SK-N-SH (cell line): ENCODE data around the gene ZNF90. TPM values are rescaled to one million over a fixed set of nuclear protein-coding genes. Genes with fewer than 3 reads are reported as not detected.

ENCODE experiments used
- CTCF ChIA-PET: fragments of 300-600, 350-600 bp; formaldehyde crosslinking; extraction: SDS; loops from one replicate; lab custom pipeline; 2021; lab: Yijun Ruan, JAX
- POLR2A ChIA-PET: fragments of 350-600 bp; sonication (Branson Sonifier 250); formaldehyde crosslinking; extraction: SDS; loops from one replicate; lab custom pipeline; 2020; ENCODE audit warnings: antibody characterized with exemption, inconsistent platforms; lab: Yijun Ruan, JAX
- DNase-seq: peaks from one replicate; pipeline ENCODE4 v3.0.0; 2012
- H2AFZ ChIP-seq: fragments of 200-600 bp; sonication (generic); 2 replicates; pipeline ENCODE4 v1.8.1; 2016; ENCODE audit warnings: antibody characterized with exemption, mild to moderate bottlenecking, low read depth
- H3F3A ChIP-seq: fragments of 200-600 bp; sonication (generic); replicated peaks from 2 replicates; pipeline ENCODE3; 2016; ENCODE audit warnings: antibody characterized with exemption, mild to moderate bottlenecking; ENCODE audit not compliant: insufficient read depth
- H3K27ac ChIP-seq, 2 experiments: fragments of 200-500 bp in 1 of 2; fragments of 200-600 bp in 1 of 2; sonication (Bioruptor generic) in 1 of 2; sonication (generic), shearing (Covaris generic) in 1 of 2; 2 replicates each; pipeline versions ENCODE4 v1.5.1 to v1.6.1; 2014 to 2016; ENCODE audit warnings: low read depth in 2 of 2, inconsistent platforms in 1 of 2, low read length in 1 of 2, mild to moderate bottlenecking in 1 of 2, mixed read lengths in 1 of 2
- H3K27me3 ChIP-seq: fragments of 200-600 bp; sonication (generic), shearing (Covaris generic); 2 replicates; pipeline ENCODE4 v1.6.1; 2016; ENCODE audit warnings: mixed run types; ENCODE audit not compliant: insufficient read depth
- H3K36me3 ChIP-seq, 2 experiments: fragments of 200-500 bp in 1 of 2; fragments of 200-600 bp in 1 of 2; sonication (Bioruptor generic) in 1 of 2; sonication (generic) in 1 of 2; replicated peaks in 1 of 2; 2 replicates each; pipeline versions ENCODE3 to v1.5.1; 2014 to 2016; ENCODE audit warnings: low read length in 1 of 2, mild to moderate bottlenecking in 1 of 2; ENCODE audit not compliant: insufficient read depth in 2 of 2, control insufficient read depth in 1 of 2
- H3K4me1 ChIP-seq, 2 experiments: fragments of 200-500 bp in 1 of 2; fragments of 200-600 bp in 1 of 2; sonication (Bioruptor generic) in 1 of 2; sonication (generic), shearing (Covaris generic) in 1 of 2; 2 replicates each; pipeline versions ENCODE4 v1.5.1 to v1.6.1; 2014 to 2016; ENCODE audit warnings: low read depth in 1 of 2, low read length in 1 of 2, mixed run types in 1 of 2; ENCODE audit not compliant: insufficient read depth in 2 of 2, control insufficient read depth in 1 of 2
- H3K4me2 ChIP-seq: fragments of 200-600 bp; sonication (generic), shearing (Covaris generic); 2 replicates; pipeline ENCODE4 v1.6.1; 2017; ENCODE audit warnings: mixed run types
- H3K4me3 ChIP-seq, 2 experiments: fragments of 200-500 bp in 1 of 2; fragments of 200-600 bp in 1 of 2; sonication (Bioruptor generic) in 1 of 2; sonication (generic), shearing (Covaris generic) in 1 of 2; 2 replicates each; pipeline versions ENCODE4 v1.5.1 to v1.8.1; 2014 to 2016; ENCODE audit warnings: low read depth in 2 of 2, inconsistent platforms in 1 of 2, low read length in 1 of 2, mild to moderate bottlenecking in 1 of 2, mixed read lengths in 1 of 2, moderate library complexity in 1 of 2
- H3K79me2 ChIP-seq: fragments of 200-600 bp; sonication (generic); 2 replicates; pipeline ENCODE4 v1.8.1; 2017; ENCODE audit warnings: mild to moderate bottlenecking; ENCODE audit not compliant: insufficient read depth
- H3K9ac ChIP-seq: fragments of 200-600 bp; sonication (generic); 2 replicates; pipeline ENCODE4 v1.6.1; 2017; ENCODE audit warnings: mixed run types
- H3K9me2 ChIP-seq: fragments of 200-600 bp; sonication (generic); 2 replicates; pipeline ENCODE4 v1.6.1; 2017; ENCODE audit warnings: mixed run types
- H3K9me3 ChIP-seq: fragments of 200-600 bp; sonication (generic); 2 replicates; pipeline ENCODE4 v1.6.1; 2017; ENCODE audit warnings: mixed run types, mild to moderate bottlenecking, moderate library complexity
- H4K20me1 ChIP-seq: fragments of 200-600 bp; sonication (generic); 2 replicates; pipeline ENCODE4 v1.6.1; 2017; ENCODE audit warnings: mild to moderate bottlenecking, mixed run types; ENCODE audit not compliant: insufficient read depth
- CHD2 ChIP-seq: fragments of 150-350 bp; IDR thresholded peaks from 2 replicates; pipeline ENCODE4 v1.6.1; 2018; ENCODE audit warnings: low read length; ENCODE audit not compliant: partially characterized antibody
- ELF1 ChIP-seq: IDR thresholded peaks from 2 replicates; pipeline ENCODE4 v1.4.0; 2012
- EZH2phosphoT487 ChIP-seq: fragments of 200-600 bp; sonication (generic); IDR thresholded peaks from 2 replicates; pipeline ENCODE4 v1.6.1; 2017; ENCODE audit warnings: low read depth, mixed run types, mild to moderate bottlenecking, antibody characterized with exemption, moderate library complexity, borderline replicate concordance
- FOSL2 ChIP-seq: IDR thresholded peaks from 2 replicates; pipeline ENCODE4 v1.4.0; 2012; ENCODE audit warnings: low read depth, mild to moderate bottlenecking, moderate library complexity, borderline replicate concordance
- FOXM1 ChIP-seq: IDR thresholded peaks from 2 replicates; pipeline ENCODE4 v1.4.0; 2012; ENCODE audit warnings: low read depth, mild to moderate bottlenecking
- GATA2 ChIP-seq: sonication (generic); formaldehyde crosslinking; IDR thresholded peaks from 2 replicates; pipeline ENCODE4 v1.5.0; 2020; ENCODE audit warnings: mild to moderate bottlenecking, missing genetic modification reagents
- JUND ChIP-seq: IDR thresholded peaks from 2 replicates; pipeline ENCODE4 v1.4.0; 2012
- MEF2A ChIP-seq: IDR thresholded peaks from 2 replicates; pipeline ENCODE4 v1.4.0; 2012; ENCODE audit warnings: low read depth, borderline replicate concordance
- MXI1 ChIP-seq: IDR thresholded peaks from 2 replicates; pipeline ENCODE4 v1.6.1; 2012; ENCODE audit warnings: mild to moderate bottlenecking, low read depth, low read length, improper control_type of control experiment
- NRF1 ChIP-seq: IDR thresholded peaks from 2 replicates; pipeline ENCODE4 v1.6.1; 2012; ENCODE audit warnings: low read depth, mild to moderate bottlenecking, low read length
- RFX5 ChIP-seq: IDR thresholded peaks from 2 replicates; pipeline ENCODE4 v1.6.1; 2012; ENCODE audit warnings: mild to moderate bottlenecking, improper control_type of control experiment, low read length
- RXRA ChIP-seq: IDR thresholded peaks from 2 replicates; pipeline ENCODE4 v1.4.0; 2012; ENCODE audit warnings: low read depth, mild to moderate bottlenecking, borderline replicate concordance
- SIN3A ChIP-seq: IDR thresholded peaks from 2 replicates; pipeline ENCODE4 v1.6.1; 2012; ENCODE audit warnings: low read depth, mild to moderate bottlenecking, low read length, moderate library complexity, borderline replicate concordance
- TAF1 ChIP-seq: IDR thresholded peaks from 2 replicates; pipeline ENCODE4 v1.6.1; 2012; ENCODE audit warnings: low read depth, mild to moderate bottlenecking, low read length, moderate library complexity, borderline replicate concordance
- TCF12 ChIP-seq: IDR thresholded peaks from 2 replicates; pipeline ENCODE4 v1.4.0; 2012
- WGBS: methylation state at CpG from one replicate; pipeline ENCODE4 v1.1.6; 2017; ENCODE audit warnings: low lambda C conversion rate; 5-methylcytosine and 5-hydroxymethylcytosine counted together
- polyA plus RNA-seq, 3 experiments: library from polyadenylated mRNA; depleted of rRNA; stranded (reverse); fragments of >200 nt; gene quantifications; 2 replicates each; pipeline ENCODE4 v1.2.3, GENCODE V29; 2012
- TF ChIP-seq, protein P1 (sequence below): IDR thresholded peaks from 2 replicates; pipeline ENCODE4; 2012
- TF ChIP-seq, protein P2 (sequence below): IDR thresholded peaks from 2 replicates; pipeline ENCODE4 v1.4.0; 2012; ENCODE audit warnings: low read depth, borderline replicate concordance
- TF ChIP-seq, protein P3 (sequence below): fragments of 200-600 bp; sonication (generic); IDR thresholded peaks from 2 replicates; pipeline ENCODE4 v1.6.1; 2017; ENCODE audit warnings: antibody characterized with exemption, mild to moderate bottlenecking, moderate library complexity
- TF ChIP-seq, protein P4 (sequence below): fragments of 150-350 bp; IDR thresholded peaks from 2 replicates; pipeline ENCODE4 v1.6.1; 2017; ENCODE audit warnings: antibody characterized with exemption, low read length, low read depth, borderline replicate concordance

Gene ZNF90
- polyA plus RNA-seq, 1 of the 3 experiments (the other 2 are of a cell fraction) = 1.4 TPM

DNA sequence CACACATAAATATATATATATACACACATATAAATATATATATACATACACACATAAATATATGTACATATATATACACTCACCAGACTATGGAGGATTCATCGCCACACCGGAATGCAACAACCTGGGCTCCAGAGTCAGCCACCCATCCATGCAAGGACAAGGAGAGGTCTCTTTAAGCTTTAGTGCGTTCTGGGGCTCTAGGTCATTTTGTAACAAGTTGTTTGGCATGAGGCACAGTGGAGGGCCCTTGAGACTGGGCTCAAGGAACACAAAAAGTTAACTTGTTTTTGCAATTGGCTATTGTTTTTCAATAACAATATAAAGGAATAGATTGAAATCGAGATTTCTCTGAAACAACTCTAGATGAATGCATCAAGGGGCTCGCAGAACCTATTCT lies 4.9 kb upstream of the ZNF90 start (continued):
- no peak for TF ChIP-seq CHD2
- TF ChIP-seq FOXM1 = no peak
- no peak for TF ChIP-seq RXRA

DNA sequence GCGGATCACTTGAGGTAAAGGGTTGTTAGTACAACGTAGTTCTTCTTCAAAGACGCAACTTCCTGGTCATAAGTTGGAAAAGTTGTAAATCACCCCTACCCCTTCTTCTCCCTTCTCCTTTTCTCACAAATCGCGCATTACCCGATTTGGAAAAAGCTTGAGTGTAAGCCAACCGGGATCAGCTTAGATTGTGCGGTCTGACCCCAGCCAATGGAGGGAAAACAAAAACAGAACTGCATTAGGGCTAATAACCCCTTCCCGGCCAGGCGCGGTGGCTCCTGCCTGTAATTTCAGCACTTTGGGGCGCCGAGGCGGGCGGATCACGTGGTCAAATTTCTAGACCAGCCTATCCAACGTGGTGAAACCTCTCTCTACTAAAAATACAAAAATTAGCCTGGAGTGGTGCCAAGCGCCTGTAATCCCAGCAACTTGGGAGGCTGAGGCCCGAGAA lies 806 bp downstream of the ZNF90 start:
- ChIA-PET POLR2A (interaction anchor here (0.6 to 1.8 kb wide), 3 partner anchors 26 to 89 kb away, joined by 6 to 16 read pairs (median 6); partner anchors contain the start of gene ZNF682), CTCF (interaction anchor here (1.5 to 2.7 kb wide), 2 partner anchors 26 to 81 kb away, joined by 5 to 8 read pairs; no protein-coding TSS in a partner anchor)
- H3F3A ChIP-seq = peaks cover 12% of the 10 kb centered on the region
- no peaks in the 10 kb centered on the region; a peak in 1 of 4 replicates for H3K4me1 ChIP-seq
- H3K9me3 ChIP-seq = no peaks in the 10 kb centered on the region
- H3K79me2 ChIP-seq = peaks cover 33% of the 10 kb centered on the region; the same call in 1 of the 2 replicates
- H3K27me3 ChIP-seq = no peaks in the 10 kb centered on the region
- DNase-seq = peak; percentile 36
- no peaks in the 10 kb centered on the region for H4K20me1 ChIP-seq
- no peak for TF ChIP-seq GATA2 (CRISPR knock-in tag)
- no peak for TF ChIP-seq SIN3A
- TF ChIP-seq MEF2A = no peak
- TF ChIP-seq MXI1 = peak; percentile 42; the same call in 1 of the 2 replicates
- TF ChIP-seq, protein P1, sequence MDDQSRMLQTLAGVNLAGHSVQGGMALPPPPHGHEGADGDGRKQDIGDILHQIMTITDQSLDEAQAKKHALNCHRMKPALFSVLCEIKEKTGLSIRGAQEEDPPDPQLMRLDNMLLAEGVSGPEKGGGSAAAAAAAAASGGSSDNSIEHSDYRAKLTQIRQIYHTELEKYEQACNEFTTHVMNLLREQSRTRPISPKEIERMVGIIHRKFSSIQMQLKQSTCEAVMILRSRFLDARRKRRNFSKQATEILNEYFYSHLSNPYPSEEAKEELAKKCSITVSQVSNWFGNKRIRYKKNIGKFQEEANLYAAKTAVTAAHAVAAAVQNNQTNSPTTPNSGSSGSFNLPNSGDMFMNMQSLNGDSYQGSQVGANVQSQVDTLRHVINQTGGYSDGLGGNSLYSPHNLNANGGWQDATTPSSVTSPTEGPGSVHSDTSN = no peak
- TF ChIP-seq RFX5 = no peak
- TF ChIP-seq JUND = no peak
- TF ChIP-seq TAF1 = no peak
- TF ChIP-seq, protein P2, sequence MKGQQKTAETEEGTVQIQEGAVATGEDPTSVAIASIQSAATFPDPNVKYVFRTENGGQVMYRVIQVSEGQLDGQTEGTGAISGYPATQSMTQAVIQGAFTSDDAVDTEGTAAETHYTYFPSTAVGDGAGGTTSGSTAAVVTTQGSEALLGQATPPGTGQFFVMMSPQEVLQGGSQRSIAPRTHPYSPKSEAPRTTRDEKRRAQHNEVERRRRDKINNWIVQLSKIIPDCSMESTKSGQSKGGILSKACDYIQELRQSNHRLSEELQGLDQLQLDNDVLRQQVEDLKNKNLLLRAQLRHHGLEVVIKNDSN = peak; percentile 78
- TF ChIP-seq, all 33 proteins: peak for 2
- peak overlapping the region; percentile 60 to 65 for H3K4me3 ChIP-seq
- H3K27ac ChIP-seq = peak overlapping the region in 1 of 2 experiments; percentile 27; a peak in 1 of 4 replicates
- H3K4me2 ChIP-seq = peak overlapping the region; percentile 80
- 8% methylated on average over 19 of the region's 19 CpGs for WGBS
- H3K9me2 ChIP-seq = no peaks in the 10 kb centered on the region
- H3K36me3 ChIP-seq = no peaks in the 10 kb centered on the region
- peak overlapping the region; percentile 95 for H2AFZ ChIP-seq
- H3K9ac ChIP-seq = peak overlapping the region; percentile 44

DNA sequence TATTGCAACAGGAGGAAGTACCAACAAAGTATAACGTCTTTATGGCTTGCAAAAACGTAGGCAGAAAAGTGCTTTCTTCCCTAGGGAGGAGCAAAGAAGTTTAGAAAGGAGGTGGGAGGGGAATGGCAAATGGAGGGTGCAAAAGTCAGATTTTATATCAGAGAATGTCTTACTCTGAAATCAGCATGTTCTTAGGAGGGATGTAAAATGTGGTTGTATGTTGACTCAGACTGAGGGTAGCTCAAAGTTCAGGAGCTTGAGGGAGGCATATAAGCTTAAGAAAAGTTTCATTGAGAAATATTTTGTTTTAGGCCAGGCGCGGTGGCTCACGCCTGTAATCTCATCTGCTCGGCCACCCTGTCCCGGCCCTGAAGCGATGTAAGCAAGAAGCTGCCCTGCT lies 1.7 kb downstream of the ZNF90 start:
- Histone ChIP-seq H4K20me1 (no peaks in the 10 kb centered on the region), H3K79me2 (peaks cover 40% of the 10 kb centered on the region; the same call in 1 of the 2 replicates), H3K9me2 (no peaks in the 10 kb centered on the region), H3K4me2 (peak overlapping the region; percentile 80), H3K27me3 (no peaks in the 10 kb centered on the region), H3K27ac (no peak overlapping the region), H3K9me3 (no peaks in the 10 kb centered on the region), H3K36me3 (no peaks in the 10 kb centered on the region), H3K9ac (no peak overlapping the region), H3K4me1 (no peaks in the 10 kb centered on the region; a peak in 1 of 4 replicates), H3K4me3 (no peak overlapping the region)
- CTCF ChIA-PET = interaction anchor here (2.7 kb wide), 1 partner anchor 27 kb away, joined by 8 read pairs; no protein-coding TSS in a partner anchor
- DNase-seq = no peak
- POLR2A ChIA-PET = interaction anchor here (0.6 to 0.8 kb wide), 2 partner anchors 88 to 159 kb away, joined by 3 read pairs; partner anchors contain the start of gene ZNF486
- 80% methylated on average over 8 of the region's 8 CpGs for WGBS
- TF ChIP-seq ELF1 = no peak
- TF ChIP-seq TCF12 = no peak
- no peak for TF ChIP-seq FOXM1
- TF ChIP-seq, protein P3, sequence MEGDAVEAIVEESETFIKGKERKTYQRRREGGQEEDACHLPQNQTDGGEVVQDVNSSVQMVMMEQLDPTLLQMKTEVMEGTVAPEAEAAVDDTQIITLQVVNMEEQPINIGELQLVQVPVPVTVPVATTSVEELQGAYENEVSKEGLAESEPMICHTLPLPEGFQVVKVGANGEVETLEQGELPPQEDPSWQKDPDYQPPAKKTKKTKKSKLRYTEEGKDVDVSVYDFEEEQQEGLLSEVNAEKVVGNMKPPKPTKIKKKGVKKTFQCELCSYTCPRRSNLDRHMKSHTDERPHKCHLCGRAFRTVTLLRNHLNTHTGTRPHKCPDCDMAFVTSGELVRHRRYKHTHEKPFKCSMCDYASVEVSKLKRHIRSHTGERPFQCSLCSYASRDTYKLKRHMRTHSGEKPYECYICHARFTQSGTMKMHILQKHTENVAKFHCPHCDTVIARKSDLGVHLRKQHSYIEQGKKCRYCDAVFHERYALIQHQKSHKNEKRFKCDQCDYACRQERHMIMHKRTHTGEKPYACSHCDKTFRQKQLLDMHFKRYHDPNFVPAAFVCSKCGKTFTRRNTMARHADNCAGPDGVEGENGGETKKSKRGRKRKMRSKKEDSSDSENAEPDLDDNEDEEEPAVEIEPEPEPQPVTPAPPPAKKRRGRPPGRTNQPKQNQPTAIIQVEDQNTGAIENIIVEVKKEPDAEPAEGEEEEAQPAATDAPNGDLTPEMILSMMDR = no peak
- no peak for TF ChIP-seq SIN3A
- TF ChIP-seq, protein P4, sequence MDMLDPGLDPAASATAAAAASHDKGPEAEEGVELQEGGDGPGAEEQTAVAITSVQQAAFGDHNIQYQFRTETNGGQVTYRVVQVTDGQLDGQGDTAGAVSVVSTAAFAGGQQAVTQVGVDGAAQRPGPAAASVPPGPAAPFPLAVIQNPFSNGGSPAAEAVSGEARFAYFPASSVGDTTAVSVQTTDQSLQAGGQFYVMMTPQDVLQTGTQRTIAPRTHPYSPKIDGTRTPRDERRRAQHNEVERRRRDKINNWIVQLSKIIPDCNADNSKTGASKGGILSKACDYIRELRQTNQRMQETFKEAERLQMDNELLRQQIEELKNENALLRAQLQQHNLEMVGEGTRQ = no peak
- no peak for TF ChIP-seq NRF1
- TF ChIP-seq EZH2phosphoT487 = no peak
- no peak for TF ChIP-seq FOSL2
- TF ChIP-seq GATA2 (CRISPR knock-in tag) = no peak
- no peak for TF ChIP-seq TAF1
- no peak for TF ChIP-seq JUND
- TF ChIP-seq, all 33 proteins: peak for 0
- Histone ChIP-seq H3F3A (peaks cover 12% of the 10 kb centered on the region), H2AFZ (no peak overlapping the region)
